K562 (cell line): Measurements from ENCODE around the gene TCAP. TPM values are rescaled to one million over a fixed set of nuclear protein-coding genes. Genes with fewer than 3 reads are reported as not detected.

Experiments used
- ATAC-seq: fragments of 200-7000 bp; cut with Tn5 transposase; 3 replicates; pipeline ENCODE4 v1.9.1; 2020; ENCODE audit warnings: moderate library complexity
- BruUV-seq: library from RNA; stranded (reverse); fragments of 400-500 nt; replicated peaks from 2 replicates; lab custom pipeline; 2021; lab: Mats Ljungman, UMichigan
- CTCF ChIA-PET: fragments of 300-600 bp; formaldehyde crosslinking; extraction: SDS; loops from one replicate; lab custom pipeline; 2021; ENCODE audit warnings: low intra/inter-chr PET ratio; lab: Yijun Ruan, JAX
- POLR2A ChIA-PET: fragments of 300-600, 350-650 bp; sonication (Branson Sonifier 250); formaldehyde crosslinking; extraction: SDS; loops from one replicate; lab custom pipeline; 2021; ENCODE audit warnings: antibody characterized with exemption, inconsistent platforms; lab: Yijun Ruan, JAX
- DNase-seq, 4 experiments: peaks; one replicate each; pipeline versions ENCODE4 v3.0.0 to v3.0.0-alpha.2; 2011 to 2018; ENCODE audit warnings: low spot score in 3 of 4, mixed read lengths in 3 of 4; ENCODE audit errors: extremely low read depth in 1 of 4
- FAIRE-seq: peaks from 2 replicates; lab custom pipeline; 2011; peaks lifted over from hg19 to GRCh38; lab: Jason Lieb, UNC
- H2AFZ ChIP-seq: 2 replicates; pipeline ENCODE4 v1.6.0; 2011; ENCODE audit warnings: low read depth, low read length, control low read depth, inconsistent platforms
- H3K27ac ChIP-seq: fragments of 200-600 bp; 3 replicates; pipeline ENCODE4 v1.8.0; 2011; ENCODE audit warnings: low read depth, mild to moderate bottlenecking, control low read depth, inconsistent platforms, low read length, moderate library complexity, mixed read lengths; ENCODE audit errors: extremely low read depth
- H3K27me3 ChIP-seq, 2 experiments: fragments of 300-600 bp in 1 of 2; 2 replicates in 1 of 2; 3 replicates in 1 of 2; pipeline versions ENCODE4 v1.6.0 to v1.8.0; 2011; ENCODE audit warnings: inconsistent platforms in 2 of 2, low read length in 2 of 2, mild to moderate bottlenecking in 1 of 2, mixed read lengths in 1 of 2, moderate library complexity in 1 of 2; ENCODE audit not compliant: control insufficient read depth in 2 of 2, insufficient read depth in 2 of 2
- H3K36me3 ChIP-seq: fragments of 300-600 bp; 3 replicates; pipeline ENCODE4 v1.8.0; 2011; ENCODE audit warnings: mild to moderate bottlenecking, low read length, inconsistent platforms; ENCODE audit not compliant: control insufficient read depth, insufficient read depth
- H3K4me1 ChIP-seq, 2 experiments: fragments of 200-600 bp in 1 of 2; replicated peaks in 1 of 2; 2 replicates in 1 of 2; 3 replicates in 1 of 2; pipeline versions ENCODE4 v1.5.1 to v1.8.0; 2011; ENCODE audit warnings: inconsistent platforms in 2 of 2, low read length in 2 of 2, mild to moderate bottlenecking in 1 of 2, mixed read lengths in 1 of 2, moderate library complexity in 1 of 2; ENCODE audit not compliant: control insufficient read depth in 2 of 2, insufficient read depth in 2 of 2
- H3K4me2 ChIP-seq: 2 replicates; pipeline ENCODE4 v1.6.1; 2011; ENCODE audit warnings: low read length, control low read depth, inconsistent platforms, mixed read lengths; ENCODE audit not compliant: insufficient read depth
- H3K4me3 ChIP-seq: fragments of 200-600 bp; sonication (generic), shearing (Covaris generic); 2 replicates; pipeline ENCODE4 v1.5.1; 2016; ENCODE audit warnings: control low read depth, inconsistent platforms
- H3K79me2 ChIP-seq: fragments of 200-600 bp; 3 replicates; pipeline ENCODE4 v1.8.0; 2011; ENCODE audit warnings: low read length, inconsistent platforms; ENCODE audit not compliant: control insufficient read depth, insufficient read depth
- H3K9ac ChIP-seq, 2 experiments: 2 replicates each; pipeline versions ENCODE4 v1.6.0 to v1.6.1; 2011; ENCODE audit warnings: low read depth in 2 of 2, low read length in 2 of 2, control low read depth in 1 of 2, inconsistent platforms in 1 of 2, mild to moderate bottlenecking in 1 of 2, mixed read lengths in 1 of 2; ENCODE audit not compliant: insufficient read depth in 1 of 2
- H3K9me1 ChIP-seq: one replicate; pipeline ENCODE4 v1.6.0; 2011; ENCODE audit warnings: inconsistent platforms, mild to moderate bottlenecking, low read length, moderate library complexity; ENCODE audit not compliant: control insufficient read depth, insufficient read depth
- H3K9me3 ChIP-seq: replicated peaks from 2 replicates; pipeline ENCODE4 v1.5.1; 2011; ENCODE audit warnings: low read depth, low read length, inconsistent platforms; ENCODE audit not compliant: control insufficient read depth, insufficient read depth
- H4K20me1 ChIP-seq: replicated peaks from 2 replicates; pipeline ENCODE4 v1.6.1; 2011; ENCODE audit warnings: low read length, inconsistent platforms, mixed read lengths; ENCODE audit not compliant: control insufficient read depth, insufficient read depth
- BCOR ChIP-seq: fragments of 450-650 bp; IDR thresholded peaks from 2 replicates; pipeline ENCODE4 v1.6.1; 2016
- HDAC2 ChIP-seq: fragments of 450-650 bp; IDR thresholded peaks from 2 replicates; pipeline ENCODE4 v1.6.1; 2016; ENCODE audit warnings: mild to moderate bottlenecking
- HIVEP1 ChIP-seq: fragments of 250-450 bp; sonication (Bioruptor Pico); IDR thresholded peaks from 2 replicates; pipeline ENCODE4 v1.4.0; 2020; ENCODE audit warnings: mild to moderate bottlenecking
- KLF1 ChIP-seq: fragments of 450-650 bp; IDR thresholded peaks from 2 replicates; pipeline ENCODE4 v1.6.1; 2016; ENCODE audit warnings: missing genetic modification characterization, missing compliant biosample characterization
- NKRF ChIP-seq: fragments of 450-650 bp; IDR thresholded peaks from 2 replicates; pipeline ENCODE4 v1.6.1; 2016; ENCODE audit warnings: borderline replicate concordance
- PURB ChIP-seq: sonication (generic); formaldehyde crosslinking; IDR thresholded peaks from 2 replicates; pipeline ENCODE4 v1.9.0; 2021; ENCODE audit warnings: low read depth, mild to moderate bottlenecking, missing genetic modification reagents
- SRSF3 ChIP-seq: fragments of 200-400 bp; formaldehyde crosslinking; IDR thresholded peaks from 2 replicates; pipeline ENCODE4 v1.6.1; 2016; ENCODE audit warnings: mild to moderate bottlenecking, low read length, moderate library complexity; ENCODE audit not compliant: insufficient read depth
- TBL1XR1 ChIP-seq, 2 experiments: IDR thresholded peaks; 2 replicates each; pipeline ENCODE4 v1.6.1; 2012; ENCODE audit warnings: improper control_type of control experiment in 2 of 2, low read length in 2 of 2, mild to moderate bottlenecking in 1 of 2
- TOE1 ChIP-seq, 2 experiments: fragments of 450-650 bp in 1 of 2; sonication (generic) in 1 of 2; formaldehyde crosslinking in 1 of 2; IDR thresholded peaks; 2 replicates each; pipeline versions ENCODE4 v1.7.1 to v1.8.0; 2016 to 2022; ENCODE audit warnings: borderline replicate concordance in 2 of 2, mild to moderate bottlenecking in 2 of 2, antibody characterized with exemption in 1 of 2, inconsistent platforms in 1 of 2, low read depth in 1 of 2, missing genetic modification reagents in 1 of 2, moderate library complexity in 1 of 2
- ZNF263 ChIP-seq: sonication (generic); formaldehyde crosslinking; IDR thresholded peaks from 2 replicates; pipeline ENCODE4 v1.8.0; 2022; ENCODE audit warnings: mild to moderate bottlenecking, missing genetic modification reagents, borderline replicate concordance
- ZNF280A ChIP-seq: fragments of 450-650 bp; IDR thresholded peaks from 2 replicates; pipeline ENCODE4 v1.6.1; 2018; ENCODE audit warnings: mild to moderate bottlenecking, low read depth; ENCODE audit not compliant: partially characterized antibody
- WGBS: fragments of 100-300 bp; shearing (Covaris generic); methylation state at CpG from one replicate; pipeline ENCODE4 v1.1.6; 2016; ENCODE audit warnings: low coverage, mixed read lengths; ENCODE audit not compliant: insufficient coverage; ENCODE audit errors: missing lambda C conversion rate; 5-methylcytosine and 5-hydroxymethylcytosine counted together
- in situ Hi-C: fragments of 300-500 bp; cut with MboI; formaldehyde crosslinking; loops from 4 replicates; pipeline ENCODE4 v1.15.0; 2018; ENCODE audit warnings: inconsistent platforms, mixed read lengths
- intact Hi-C: fragments of 100-400 bp; cut with micrococcal nuclease; formaldehyde crosslinking; loops from 2 replicates; pipeline ENCODE4 v1.14.2; 2022
- polyA plus RNA-seq, 8 experiments: library from polyadenylated mRNA; depleted of rRNA in 4 of 8; stranded (reverse) in 5 of 8; unstranded in 3 of 8; fragments of >200 nt; fragmentation: Nextera tagmentation in 2 of 8; fragmentation: Illumina TruSeq in 1 of 8; extraction: Ambion mirVana in 2 of 8; extraction: Trizol in 1 of 8; gene quantifications; 2 replicates each; pipeline versions ENCODE4 v1.2.1 to v1.2.3, GENCODE V29; 2011 to 2014; ENCODE audit warnings: inconsistent platforms in 1 of 8, missing spikeins in 1 of 8
- total RNA-seq, 7 experiments: library from RNA; depleted of rRNA in 6 of 7; stranded (reverse); fragments of >200 nt in 6 of 7; fragmentation: Illumina TruSeq in 2 of 7; extraction: Trizol in 2 of 7; gene quantifications; 2 replicates each; pipeline versions ENCODE4 v1.2.1 to v1.2.3, GENCODE V29; 2011 to 2021; ENCODE audit warnings: low replicate concordance in 1 of 7
- TF ChIP-seq, protein P1 (sequence below), 2 experiments: fragments of 450-650 bp in 1 of 2; sonication (generic) in 1 of 2; formaldehyde crosslinking; conservative IDR thresholded peaks; 2 replicates each; pipeline versions ENCODE4 v1.4.0 to v1.8.1; 2020 to 2022; ENCODE audit warnings: mild to moderate bottlenecking in 1 of 2, missing genetic modification reagents in 1 of 2

Gene TCAP
- total and polyA plus RNA-seq, 9 of the 15 experiments (the other 6 are each of a cell fraction or from before 2014, with no cell fraction given) = 0.33 to 1.4 (median 0.82) TPM; not detected in 2

DNA sequence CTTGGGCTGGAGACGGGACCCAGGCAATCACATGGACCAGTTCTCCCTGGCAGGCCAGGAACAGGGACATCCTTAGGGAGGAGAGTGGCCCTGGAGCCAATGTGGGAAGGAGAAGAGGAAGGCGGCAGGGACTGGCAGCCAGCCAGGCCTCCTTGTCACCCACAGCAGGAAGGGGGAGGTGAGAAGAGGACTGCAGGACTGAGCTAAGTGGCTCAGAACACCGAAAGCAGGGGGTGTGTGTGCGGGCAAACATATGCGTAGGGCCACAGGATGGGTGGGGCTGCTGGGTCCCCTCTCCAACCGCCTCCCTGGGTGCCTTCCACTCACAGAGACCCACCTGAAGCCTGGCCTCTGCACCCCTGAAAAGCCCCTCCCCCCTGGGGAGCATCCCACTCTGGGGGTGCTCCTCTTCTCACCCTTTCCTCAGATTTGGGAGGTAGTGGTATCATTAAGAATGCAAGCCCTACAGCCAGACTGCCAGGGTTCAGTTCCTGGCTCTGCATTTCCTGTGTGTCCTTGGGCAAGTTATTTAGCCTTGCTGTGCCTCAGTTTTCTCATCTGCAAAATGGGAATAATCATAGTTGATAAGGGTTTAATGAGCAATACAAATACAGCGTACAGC is 11.2 kb downstream of the TCAP start (continued):
- no peak for TF ChIP-seq KLF1
- TF ChIP-seq TBL1XR1 (IDR thresholded peaks at IDR 0.05; ENCODE audit: low read length in 2 of 2) = no peak
- peak; percentile 98 for TF ChIP-seq BCOR
- no peak for TF ChIP-seq PURB (CRISPR knock-in tag)
- TF ChIP-seq SRSF3 = no peak
- TF ChIP-seq ZNF280A = no peak
- TF ChIP-seq NKRF = no peak

DNA sequence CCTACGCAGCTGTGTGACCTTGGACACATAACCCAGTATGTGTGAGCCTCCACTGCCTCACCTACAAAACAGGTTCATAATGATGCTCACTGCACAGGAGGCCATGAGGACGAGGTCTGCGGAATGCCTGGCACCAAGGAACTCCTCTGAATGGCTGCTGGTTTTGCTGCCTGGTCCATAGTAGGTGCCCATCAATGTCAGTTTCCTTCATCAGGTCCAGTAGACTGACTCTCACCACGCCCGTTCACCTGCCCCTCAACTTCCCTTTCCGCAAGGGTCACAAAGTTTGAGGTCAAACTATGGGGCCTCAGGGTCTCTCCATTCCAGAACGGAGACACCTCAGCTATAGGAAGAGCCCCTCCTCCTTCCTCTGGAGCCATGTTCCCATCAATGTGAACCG is 11.9 kb downstream of the TCAP start:
- BruUV-seq = no TSS peak
- FAIRE-seq (no peak), ATAC-seq (no peak), DNase-seq (no peak)
- intact Hi-C loops = no loop called here
- Histone ChIP-seq H2AFZ (no peak overlapping the region), H3K9ac (no peak overlapping the region; a peak in 1 of 4 replicates), H3K4me3 (no peak overlapping the region), H3K9me3 (no peaks in the 10 kb centered on the region), H3K4me2 (no peak overlapping the region), H3K36me3 (peaks cover 5% of the 10 kb centered on the region; the same call in 2 of the 3 replicates), H4K20me1 (no peaks in the 10 kb centered on the region; the same call in 1 of the 2 replicates), H3K27me3 (no peaks in the 10 kb centered on the region), H3K9me1 (no peaks in the 10 kb centered on the region), H3K4me1 (peaks cover 30 to 60% of the 10 kb centered on the region in 2 experiments; a peak in 4 of 5 replicates), H3K27ac (no peak overlapping the region), H3K79me2 (no peaks in the 10 kb centered on the region)
- POLR2A ChIA-PET = interaction anchor here (1.4 to 1.6 kb wide), 2 partner anchors 10 to 11 kb away, joined by 6 to 12 read pairs; partner anchors contain the start of gene PGAP3
- 68% methylated on average over 8 of the region's 8 CpGs for WGBS
- CTCF ChIA-PET = no interaction called here
- in situ Hi-C loops = no loop called here
- TF ChIP-seq HDAC2 (no peak), TOE1 (IDR thresholded peaks at IDR 0.05; ENCODE audit: borderline replicate concordance) (no peak), TOE1 (CRISPR knock-in tag; IDR thresholded peaks at IDR 0.05; ENCODE audit: borderline replicate concordance, low read depth) (no peak), HIVEP1 (CRISPR knock-in tag) (no peak), ZNF263 (CRISPR knock-in tag) (no peak)
- TF ChIP-seq, protein P1, sequence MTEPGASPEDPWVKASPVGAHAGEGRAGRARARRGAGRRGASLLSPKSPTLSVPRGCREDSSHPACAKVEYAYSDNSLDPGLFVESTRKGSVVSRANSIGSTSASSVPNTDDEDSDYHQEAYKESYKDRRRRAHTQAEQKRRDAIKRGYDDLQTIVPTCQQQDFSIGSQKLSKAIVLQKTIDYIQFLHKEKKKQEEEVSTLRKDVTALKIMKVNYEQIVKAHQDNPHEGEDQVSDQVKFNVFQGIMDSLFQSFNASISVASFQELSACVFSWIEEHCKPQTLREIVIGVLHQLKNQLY (CRISPR knock-in tag; conservative IDR thresholded peaks at IDR 0.05) = no peak
